Measurements from ENCODE around the gene CHAF1A.

The CHAF1A gene

DNA sequence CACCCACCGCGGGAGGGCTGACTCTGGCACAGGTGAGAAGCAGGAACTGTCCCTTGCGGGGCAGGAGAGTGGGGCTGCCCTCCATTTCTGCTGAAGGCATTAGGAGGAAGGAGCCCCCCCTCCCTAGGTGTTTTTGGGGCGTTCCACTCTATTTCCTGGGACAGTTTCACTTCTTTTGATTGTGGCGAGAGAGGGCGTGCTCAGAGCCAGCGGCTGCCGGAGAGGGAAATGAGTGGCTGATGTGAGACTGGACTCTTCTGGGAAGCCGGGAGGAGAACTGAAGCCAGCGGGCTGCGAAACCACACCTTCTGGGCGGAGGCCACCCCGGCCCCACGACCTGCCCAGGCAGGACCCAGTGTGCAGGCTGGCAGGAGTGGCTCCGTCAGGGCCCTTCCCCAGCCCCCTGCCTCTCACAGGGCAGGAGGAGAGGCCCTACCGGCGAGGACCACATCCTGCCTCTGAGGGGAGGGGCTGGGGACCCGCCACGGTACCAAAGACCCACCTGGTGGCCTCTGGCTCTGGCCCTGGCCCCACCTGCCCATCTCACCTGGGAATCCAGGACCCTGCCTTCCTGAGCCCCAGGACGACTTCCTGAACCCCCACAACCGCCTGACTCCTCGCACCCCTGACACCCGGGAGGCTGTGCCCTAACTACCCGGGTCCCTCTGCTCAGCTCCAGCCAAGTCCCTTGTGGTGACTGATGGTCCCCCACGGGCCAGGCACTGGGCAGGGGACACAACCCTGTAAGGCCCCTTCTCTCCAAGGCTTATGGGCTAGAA lies 33.1 kb upstream of the CHAF1A start:
- Histone ChIP-seq H3K27ac (ENCODE audit: low read length) (no peak overlapping the region), H3K27me3 (ENCODE audit: insufficient read depth, low read length) (no peaks in the 10 kb centered on the region), H3K4me3 (ENCODE audit: low read length) (no peak overlapping the region), H3K36me3 (ENCODE audit: insufficient read depth, low read depth, low read length) (peaks cover 5% of the 10 kb centered on the region; the same call in 1 of the 2 replicates), H3K9ac (ENCODE audit: low read depth, low read length) (peak overlapping the region; percentile 8; the same call in 1 of the 2 replicates), H3K9me3 (ENCODE audit: insufficient read depth, low read depth, low read length) (no peaks in the 10 kb centered on the region), H3K4me1 (ENCODE audit: insufficient read depth, low read length) (peaks cover 12% of the 10 kb centered on the region)

- H3K36me3 ChIP-seq (ENCODE audit: insufficient read depth, low read depth, low read length): peaks cover 5% of the 10 kb centered on the region; the same call in 1 of the 2 replicates
- peak overlapping the region; percentile 8; the same call in 1 of the 2 replicates for H3K9ac ChIP-seq (ENCODE audit: low read depth, low read length)
- no peak overlapping the region for H3K4me3 ChIP-seq (ENCODE audit: low read length)
- H3K4me1 ChIP-seq (ENCODE audit: insufficient read depth, low read length): peaks cover 17% of the 10 kb centered on the region
- H3K9me3 ChIP-seq (ENCODE audit: insufficient read depth, low read depth, low read length): no peaks in the 10 kb centered on the region
- H3K27me3 ChIP-seq (ENCODE audit: insufficient read depth, low read length): no peaks in the 10 kb centered on the region
- H3K27ac ChIP-seq (ENCODE audit: low read length): no peak overlapping the region
These were observed 32.6 kb upstream of the CHAF1A start for GRCh38 chr19:4369888-4370260.

DNA sequence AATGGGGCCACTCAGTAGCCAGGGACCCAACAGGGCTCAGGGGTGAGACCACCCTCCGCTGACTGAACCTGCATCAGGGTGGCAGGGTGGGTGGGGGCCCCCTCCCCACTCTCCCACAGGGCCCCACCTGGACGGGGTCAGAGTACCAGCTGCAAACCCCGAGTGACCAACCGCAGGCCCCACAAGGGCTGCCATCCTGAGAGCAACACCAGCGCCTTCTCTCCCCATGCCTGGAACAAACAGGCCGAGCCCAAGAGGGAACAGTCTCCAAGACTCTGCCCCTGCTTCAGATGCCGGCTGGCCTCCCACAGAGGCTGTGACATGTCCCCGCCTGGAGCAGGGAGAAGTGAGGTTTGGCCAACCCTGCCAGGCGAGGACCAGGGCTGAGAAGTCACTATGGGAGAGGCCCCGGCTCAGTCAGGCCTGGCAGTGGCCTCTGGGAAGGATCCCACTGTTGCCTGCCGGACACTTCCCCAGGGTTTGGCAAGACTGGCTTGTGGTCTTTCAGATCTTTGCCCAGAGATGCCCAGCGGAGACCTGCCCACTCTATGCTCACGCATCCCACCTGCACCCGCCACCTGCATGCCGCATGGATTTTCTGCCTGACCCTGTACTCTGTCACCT lies 31.9 kb upstream of the CHAF1A start:
- Histone ChIP-seq H3K9ac (ENCODE audit: low read depth, low read length) (no peak overlapping the region), H3K9me3 (ENCODE audit: insufficient read depth, low read depth, low read length) (no peaks in the 10 kb centered on the region), H3K4me1 (ENCODE audit: insufficient read depth, low read length) (peaks cover 24% of the 10 kb centered on the region), H3K36me3 (ENCODE audit: insufficient read depth, low read depth, low read length) (no peaks in the 10 kb centered on the region; the same call in 1 of the 2 replicates), H3K27ac (ENCODE audit: low read length) (no peak overlapping the region), H3K4me3 (ENCODE audit: low read length) (no peak overlapping the region), H3K27me3 (ENCODE audit: insufficient read depth, low read length) (no peaks in the 10 kb centered on the region)

- no peak overlapping the region for H3K9ac ChIP-seq (ENCODE audit: low read depth, low read length)
- no peaks in the 10 kb centered on the region; the same call in 1 of the 2 replicates for H3K36me3 ChIP-seq (ENCODE audit: insufficient read depth, low read depth, low read length)
- H3K27me3 ChIP-seq (ENCODE audit: insufficient read depth, low read length): no peaks in the 10 kb centered on the region
- H3K27ac ChIP-seq (ENCODE audit: low read length): no peak overlapping the region
- peaks cover 33% of the 10 kb centered on the region for H3K4me1 ChIP-seq (ENCODE audit: insufficient read depth, low read length)
- H3K9me3 ChIP-seq (ENCODE audit: insufficient read depth, low read depth, low read length): no peaks in the 10 kb centered on the region
- no peak overlapping the region for H3K4me3 ChIP-seq (ENCODE audit: low read length)
These were observed 30.9 kb upstream of the CHAF1A start for GRCh38 chr19:4371247-4372164.

DNA sequence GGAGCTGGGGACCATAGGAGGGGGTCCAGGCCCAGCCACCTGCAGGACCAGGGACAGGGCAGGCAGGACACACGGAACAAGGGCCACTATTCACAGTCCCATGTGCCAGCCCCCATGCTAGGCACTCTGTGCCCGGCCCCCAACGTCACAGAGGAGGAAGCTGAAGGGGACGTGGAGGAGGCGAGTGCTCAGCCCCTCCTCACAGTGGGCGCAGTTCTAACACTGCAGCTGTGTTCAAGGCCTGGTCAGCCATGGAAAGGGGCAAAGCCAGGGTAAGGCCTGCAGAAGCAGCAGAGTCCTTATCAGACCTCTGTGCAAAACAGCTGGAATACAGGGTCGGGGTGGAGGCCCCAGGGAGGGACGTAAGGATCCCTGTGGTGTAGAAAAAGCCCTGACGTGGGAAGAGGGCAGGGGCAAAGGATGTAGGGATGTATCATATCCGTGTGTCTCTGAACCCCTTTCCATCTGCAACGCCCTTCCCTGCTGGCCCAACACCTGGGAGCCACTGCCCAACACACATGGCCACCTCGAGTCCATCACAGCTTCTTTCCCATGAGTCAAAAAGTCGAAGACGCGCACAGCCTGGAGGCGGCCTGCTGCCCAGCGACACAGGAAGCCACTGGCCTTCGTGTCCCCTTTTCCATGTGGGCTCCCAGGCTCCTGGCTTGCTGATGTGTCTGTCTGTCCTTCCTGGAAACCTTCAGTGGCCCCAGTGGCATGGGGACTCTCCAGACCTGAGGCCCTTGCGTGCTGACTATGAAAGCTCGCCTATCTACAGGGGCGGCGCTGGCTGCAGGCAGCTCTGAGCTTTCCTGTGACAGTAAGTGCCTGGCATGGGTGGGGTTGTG lies 30.1 kb upstream of the CHAF1A start:
- Histone ChIP-seq H3K36me3 (ENCODE audit: insufficient read depth, low read depth, low read length) (no peaks in the 10 kb centered on the region), H3K4me3 (ENCODE audit: low read length) (no peak overlapping the region), H3K4me1 (ENCODE audit: insufficient read depth, low read length) (peaks cover 39% of the 10 kb centered on the region), H3K9ac (ENCODE audit: low read depth, low read length) (no peak overlapping the region), H3K27ac (ENCODE audit: low read length) (no peak overlapping the region), H3K27me3 (ENCODE audit: insufficient read depth, low read length) (no peaks in the 10 kb centered on the region), H3K9me3 (ENCODE audit: insufficient read depth, low read depth, low read length) (no peaks in the 10 kb centered on the region)

DNA sequence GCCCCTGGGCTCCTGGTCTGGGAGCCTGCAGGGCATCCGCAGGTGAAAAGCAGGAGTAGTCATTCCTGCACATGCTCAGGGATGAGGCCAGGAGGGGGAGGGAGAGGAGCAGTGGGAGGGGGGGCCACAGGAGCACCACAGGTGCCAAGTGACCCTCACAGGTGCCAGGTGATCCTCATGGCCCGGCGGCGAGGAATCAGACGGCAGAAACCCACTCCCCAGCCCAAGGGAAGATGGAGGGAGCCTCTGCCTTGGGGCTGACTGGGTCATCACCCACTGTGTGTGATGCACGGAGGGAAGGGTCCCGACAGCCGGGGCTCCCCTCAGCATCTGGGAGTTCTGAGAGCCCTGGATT lies 29.4 kb upstream of the CHAF1A start:
- H3K9ac ChIP-seq (ENCODE audit: low read depth, low read length): no peak overlapping the region
- H3K27ac ChIP-seq (ENCODE audit: low read length): no peak overlapping the region
- peaks cover 39% of the 10 kb centered on the region for H3K4me1 ChIP-seq (ENCODE audit: insufficient read depth, low read length)
- no peaks in the 10 kb centered on the region for H3K9me3 ChIP-seq (ENCODE audit: insufficient read depth, low read depth, low read length)
- no peak overlapping the region for H3K4me3 ChIP-seq (ENCODE audit: low read length)
- H3K27me3 ChIP-seq (ENCODE audit: insufficient read depth, low read length): no peaks in the 10 kb centered on the region
- no peaks in the 10 kb centered on the region for H3K36me3 ChIP-seq (ENCODE audit: insufficient read depth, low read depth, low read length)

DNA sequence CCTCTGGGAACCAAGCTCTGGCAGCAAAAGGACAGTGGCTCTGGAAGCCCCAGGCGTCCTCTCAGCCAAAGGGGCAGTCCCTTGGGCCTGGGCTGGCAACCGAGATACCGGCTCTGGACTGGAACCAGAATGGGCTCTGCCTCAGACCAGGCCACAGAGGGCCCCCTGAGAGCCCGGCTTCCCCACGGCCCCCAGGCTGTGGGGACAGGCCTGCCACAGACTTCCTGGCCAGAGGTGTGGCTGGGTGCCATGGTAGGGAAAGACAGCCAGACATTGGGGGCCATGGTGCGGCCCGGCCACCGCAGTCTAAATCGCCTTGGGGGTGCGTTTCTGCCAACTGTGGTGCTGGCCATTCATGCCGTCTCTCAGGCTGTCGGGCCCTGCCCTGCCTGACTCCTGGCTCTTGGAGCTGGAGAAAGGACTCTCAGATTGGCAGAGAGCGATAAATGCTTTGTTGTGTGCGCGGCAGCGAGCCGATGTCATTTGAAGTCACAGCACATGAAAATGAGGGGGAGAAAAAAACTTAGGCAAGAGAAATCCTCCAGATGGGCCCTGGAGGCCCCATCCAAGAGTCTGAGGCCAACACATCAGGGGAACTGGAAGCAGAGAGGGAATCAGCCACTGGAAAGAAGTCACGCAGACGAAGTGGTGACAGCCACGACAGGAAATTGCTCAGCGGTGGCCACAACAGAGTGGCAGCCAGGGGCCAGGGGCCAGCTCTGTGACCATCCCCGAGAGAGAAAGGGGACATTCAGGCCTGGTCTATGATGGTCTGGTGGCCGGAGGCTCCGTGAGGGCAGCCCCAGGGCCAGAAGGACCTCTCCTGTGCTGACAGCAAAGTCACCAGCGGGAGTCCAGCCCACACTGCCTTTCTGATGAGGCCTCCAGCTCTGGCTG lies 28.6 kb upstream of the CHAF1A start:
- no peak overlapping the region for H3K4me3 ChIP-seq (ENCODE audit: low read length)
- peaks cover 35% of the 10 kb centered on the region for H3K4me1 ChIP-seq (ENCODE audit: insufficient read depth, low read length)
- H3K36me3 ChIP-seq (ENCODE audit: insufficient read depth, low read depth, low read length): no peaks in the 10 kb centered on the region

DNA sequence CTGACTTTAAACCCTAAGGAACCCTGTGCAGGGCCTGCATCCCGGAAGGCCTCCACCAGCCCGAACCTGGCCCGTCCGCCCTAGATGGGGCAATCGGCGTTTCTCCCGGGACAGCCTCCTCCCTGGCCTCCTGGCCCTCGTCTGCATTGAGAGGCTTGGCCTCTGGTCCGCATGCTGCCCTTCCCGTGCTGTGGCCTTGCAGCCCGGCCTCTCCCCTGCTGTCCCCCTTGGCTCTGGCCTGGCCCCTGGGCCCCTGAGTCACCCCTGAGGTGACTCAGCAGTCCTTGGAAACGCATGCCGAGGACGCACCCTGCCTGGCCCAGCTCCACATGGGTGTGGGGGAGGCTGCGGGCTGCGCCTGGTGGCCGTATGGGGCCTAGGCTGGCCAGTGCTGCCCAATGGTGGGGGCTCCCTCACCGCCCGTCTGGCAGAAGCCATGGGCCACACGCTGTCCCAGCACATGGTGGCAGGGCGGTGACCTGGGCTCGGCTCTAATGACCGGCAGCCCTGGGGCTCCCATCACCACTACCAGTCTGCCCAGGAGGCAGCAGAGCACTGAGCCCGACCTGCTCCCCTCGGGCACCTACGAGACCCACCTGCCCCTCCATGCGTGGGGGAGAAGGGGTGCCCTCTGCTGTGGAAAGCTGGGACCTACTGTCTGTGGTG lies 27.8 kb upstream of the CHAF1A start:
- H3K4me1 ChIP-seq (ENCODE audit: insufficient read depth, low read length): peaks cover 32% of the 10 kb centered on the region
- H3K36me3 ChIP-seq (ENCODE audit: insufficient read depth, low read depth, low read length): no peaks in the 10 kb centered on the region
- H3K27ac ChIP-seq (ENCODE audit: low read length): peak overlapping the region; percentile 13
- no peaks in the 10 kb centered on the region for H3K9me3 ChIP-seq (ENCODE audit: insufficient read depth, low read depth, low read length)
- peak overlapping the region; percentile 44; the same call in 1 of the 2 replicates for H3K4me3 ChIP-seq (ENCODE audit: low read length)
- no peaks in the 10 kb centered on the region for H3K27me3 ChIP-seq (ENCODE audit: insufficient read depth, low read length)
- H3K9ac ChIP-seq (ENCODE audit: low read depth, low read length): peak overlapping the region; percentile 67

More for the DNA sequence above, 28.6 kb upstream of the CHAF1A start:
- 0 out of 2 replicates have a peak overlapping the region, but pooled peaks have one; percentile 67 for H3K9ac ChIP-seq (ENCODE audit: low read depth, low read length)
- H3K27ac ChIP-seq (ENCODE audit: low read length): peak overlapping the region; percentile 13
- H3K27me3 ChIP-seq (ENCODE audit: insufficient read depth, low read length): no peaks in the 10 kb centered on the region
- H3K9me3 ChIP-seq (ENCODE audit: insufficient read depth, low read depth, low read length): no peaks in the 10 kb centered on the region

- Histone ChIP-seq H3K36me3 (ENCODE audit: insufficient read depth, low read depth, low read length) (no peaks in the 10 kb centered on the region), H3K27me3 (ENCODE audit: insufficient read depth, low read length) (no peaks in the 10 kb centered on the region), H3K9me3 (ENCODE audit: insufficient read depth, low read depth, low read length) (no peaks in the 10 kb centered on the region), H3K4me1 (ENCODE audit: insufficient read depth, low read length) (peaks cover 35% of the 10 kb centered on the region), H3K4me3 (ENCODE audit: low read length) (peak overlapping the region; percentile 44; the same call in 1 of the 2 replicates), H3K27ac (ENCODE audit: low read length) (peak overlapping the region; percentile 13), H3K9ac (ENCODE audit: low read depth, low read length) (peak overlapping the region; percentile 67)
These were observed 27.0 kb upstream of the CHAF1A start for GRCh38 chr19:4375164-4376027.
